B cell (primary cell): Measurements from ENCODE around the gene CIAO2A.

Experiments used
- CTCF ChIP-seq: fragments of 200-600 bp; IDR thresholded peaks from one replicate; pipeline ENCODE4 v1.8.0; 2022; ENCODE audit warnings: antibody characterized with exemption, mild to moderate bottlenecking
- EZH2 ChIP-seq: IDR thresholded peaks from 2 replicates; pipeline ENCODE4 v1.6.1; 2012; ENCODE audit warnings: borderline replicate concordance, low read depth, mild to moderate bottlenecking, moderate library complexity, low read length; ENCODE audit not compliant: insufficient read depth, poor library complexity, severe bottlenecking

GRCh38 chr15:64029110-64029509 is 64.5 kb downstream of the CIAO2A start:
- TF ChIP-seq CTCF (no peak), EZH2 (no peak)
